Measurements from ENCODE around the gene HTR4. TPM values are rescaled to one million over a fixed set of nuclear protein-coding genes. Genes with fewer than 3 reads are reported as not detected.

The HTR4 gene
- total RNA-seq, 1 experiment from 2014 or later: not detected

DNA sequence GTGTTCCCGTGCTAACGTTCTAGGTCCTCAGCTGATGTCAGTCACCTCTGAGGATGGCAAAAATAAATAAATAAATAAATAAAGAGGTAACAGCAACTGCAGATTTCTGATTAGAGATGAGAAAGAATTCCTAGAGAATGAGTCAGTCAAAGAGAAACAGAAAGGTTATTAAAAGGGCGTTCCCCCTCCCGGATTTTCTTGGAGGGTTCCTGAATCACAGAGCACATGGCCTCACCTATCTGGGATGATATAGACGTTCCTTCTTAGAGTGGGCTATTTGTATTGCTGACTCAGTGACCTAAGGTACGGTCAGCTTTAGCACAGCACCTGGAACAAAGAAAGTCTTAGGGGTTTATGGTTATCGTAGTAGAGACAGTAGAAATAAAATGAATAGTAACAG lies 30.6 kb downstream of the HTR4 start:
- Histone ChIP-seq H3K27ac (ENCODE audit: insufficient read length, low read depth, low read length) (no peak overlapping the region), H3K18ac (ENCODE audit: insufficient read length, low read depth, low read length) (no peak overlapping the region), H3K79me1 (ENCODE audit: insufficient read depth, low read depth, low read length, poor library complexity, severe bottlenecking) (no peaks in the 10 kb centered on the region), H3K23ac (ENCODE audit: insufficient read length, low read depth, low read length) (no peak overlapping the region), H2BK120ac (ENCODE audit: low read depth, low read length, poor library complexity, severe bottlenecking) (no peak overlapping the region), H4K8ac (replicated peaks; ENCODE audit: insufficient read length, low read depth, low read length) (no peak overlapping the region), H2BK15ac (ENCODE audit: low read depth, low read length) (no peak overlapping the region), H3T11ph (ENCODE audit: low read length) (no peak overlapping the region), H4K91ac (ENCODE audit: insufficient read length, low read depth, low read length) (no peak overlapping the region), H2AFZ (ENCODE audit: low read length) (no peak overlapping the region), H3K9me3 (ENCODE audit: control insufficient read depth, low read depth, low read length) (no peaks in the 10 kb centered on the region), H3K4ac (ENCODE audit: low read depth, low read length) (no peak overlapping the region), H3K79me2 (ENCODE audit: insufficient read depth, low read length) (no peaks in the 10 kb centered on the region), H4K20me1 (ENCODE audit: control insufficient read depth, insufficient read depth, insufficient read length) (no peaks in the 10 kb centered on the region), H2BK12ac (ENCODE audit: insufficient read length, low read depth, low read length) (no peak overlapping the region), H2AK5ac (ENCODE audit: insufficient read length, low read length) (no peak overlapping the region), H3K14ac (ENCODE audit: insufficient read depth, low read length) (no peak overlapping the region), H3K56ac (ENCODE audit: insufficient read length, low read depth, low read length) (no peak overlapping the region), H2BK20ac (ENCODE audit: low read depth, low read length, poor library complexity, severe bottlenecking) (no peak overlapping the region), H3K27me3 (ENCODE audit: insufficient read depth, low read length) (no peaks in the 10 kb centered on the region), H3K23me2 (ENCODE audit: insufficient read length, low read depth, low read length, poor library complexity, severe bottlenecking) (no peaks in the 10 kb centered on the region), H3K4me1 (ENCODE audit: insufficient read depth, low read length) (no peaks in the 10 kb centered on the region), H3K4me2 (ENCODE audit: insufficient read depth, insufficient read length, low read length) (no peak overlapping the region), H3K9ac (ENCODE audit: extremely low read depth, insufficient read length, low read length) (no peak overlapping the region), H4K5ac (ENCODE audit: insufficient read length, low read depth, low read length) (no peak overlapping the region), H2BK5ac (ENCODE audit: insufficient read length, low read length) (no peak overlapping the region)
- H3K27ac Mint-ChIP-seq: no peak overlapping the region
- no peak for TF ChIP-seq CTCF (conservative IDR thresholded peaks at IDR 0.05)
- no CpG with 5 or more reads among the region's 7 CpGs for WGBS (ENCODE audit: extremely low coverage, insufficient read length, low lambda C conversion rate)
- H3K27me3 Mint-ChIP-seq (ENCODE audit: low read depth): peaks cover 1% of the 10 kb centered on the region; the same call in 1 of the 2 replicates
- no peaks in the 10 kb centered on the region for H3K36me3 Mint-ChIP-seq (ENCODE audit: insufficient read depth in 1 of 3, low read depth in 3 of 3)
- no peak overlapping the region for H3K4me3 Mint-ChIP-seq
- DNase-seq: no peak
- H3K4me1 Mint-ChIP-seq: no peaks in the 10 kb centered on the region
- H3K9me3 Mint-ChIP-seq: no peaks in the 10 kb centered on the region
